PC-9 (cell line): ENCODE results near the gene ASCL3. TPM values are rescaled to one million over a fixed set of nuclear protein-coding genes. Genes with fewer than 3 reads are reported as not detected.
A peak's percentile ranks its signal among the peaks of the same experiment; 100 is the strongest.

ENCODE experiments used
- Bru-seq: library from RNA; stranded (reverse); fragments of 400-500 nt; gene quantifications from one replicate; lab custom pipeline; 2021; lab: Mats Ljungman, UMichigan
- BruChase-seq, 2 experiments: library from RNA; stranded (reverse); fragments of 400-500 nt; gene quantifications; one replicate each; lab custom pipeline; 2021; lab: Mats Ljungman, UMichigan
- BruUV-seq: library from RNA; stranded (reverse); fragments of 400-500 nt; replicated peaks from 2 replicates; lab custom pipeline; 2021; lab: Mats Ljungman, UMichigan
- CTCF ChIA-PET: fragments of 300-600 bp; sonication (Branson Sonifier 250); formaldehyde crosslinking; loops from one replicate; lab custom pipeline; 2022; ENCODE audit warnings: antibody characterized with exemption; lab: Charles Lee
- POLR2A ChIA-PET: fragments of 300-600 bp; sonication (Branson Sonifier 250); formaldehyde crosslinking; loops from one replicate; lab custom pipeline; 2022; ENCODE audit warnings: antibody characterized with exemption; ENCODE audit not compliant: unreplicated experiment; lab: Charles Lee
- DNase-seq, 2 experiments: peaks; one replicate each; pipeline versions ENCODE4 v3.0.0 to v3.0.0-alpha.2; 2015 to 2022; ENCODE audit warnings: mixed read lengths in 1 of 2
- H2AFZ ChIP-seq: fragments of 200-600 bp; sonication (generic); 2 replicates; pipeline ENCODE4 v1.8.1; 2017; ENCODE audit warnings: antibody characterized with exemption
- H3F3A ChIP-seq: fragments of 200-600 bp; sonication (generic); 2 replicates; pipeline ENCODE4 v1.8.1; 2017; ENCODE audit warnings: antibody characterized with exemption, mild to moderate bottlenecking, low read depth; ENCODE audit not compliant: insufficient read depth
- H3K27ac ChIP-seq: fragments of 200-600 bp; sonication (generic); 2 replicates; pipeline ENCODE4 v1.6.1; 2016; ENCODE audit warnings: mixed run types
- H3K27me3 ChIP-seq: fragments of 200-600 bp; sonication (generic); 2 replicates; pipeline ENCODE4 v1.6.1; 2016; ENCODE audit warnings: low read depth, mixed run types; ENCODE audit not compliant: insufficient read depth
- H3K36me3 ChIP-seq: fragments of 200-600 bp; sonication (generic); 2 replicates; pipeline ENCODE4 v1.6.1; 2016; ENCODE audit warnings: low read depth, mixed run types
- H3K4me1 ChIP-seq: fragments of 200-600 bp; sonication (generic); replicated peaks from 2 replicates; pipeline ENCODE4 v1.6.1; 2016; ENCODE audit warnings: mixed run types; ENCODE audit not compliant: insufficient read depth
- H3K4me2 ChIP-seq: fragments of 200-600 bp; sonication (generic); 2 replicates; pipeline ENCODE4 v1.6.1; 2017; ENCODE audit warnings: mixed run types
- H3K4me3 ChIP-seq: fragments of 200-600 bp; sonication (generic); 2 replicates; pipeline ENCODE4 v1.6.1; 2016; ENCODE audit warnings: mixed run types
- H3K79me2 ChIP-seq: fragments of 200-600 bp; sonication (generic); 2 replicates; pipeline ENCODE4 v1.6.1; 2017; ENCODE audit warnings: low read depth, mixed run types
- H3K9me2 ChIP-seq: fragments of 200-600 bp; sonication (generic); 2 replicates; pipeline ENCODE4 v1.8.1; 2017; ENCODE audit warnings: mild to moderate bottlenecking; ENCODE audit not compliant: insufficient read depth
- H3K9me3 ChIP-seq: fragments of 200-600 bp; sonication (generic); 2 replicates; pipeline ENCODE4 v1.8.1; 2016; ENCODE audit warnings: low read depth; ENCODE audit not compliant: insufficient read depth
- H4K20me1 ChIP-seq: fragments of 200-600 bp; sonication (generic); 2 replicates; pipeline ENCODE4 v1.8.1; 2017; ENCODE audit not compliant: insufficient read depth
- EZH2 ChIP-seq: fragments of 200-600 bp; sonication (generic); IDR thresholded peaks from 2 replicates; pipeline ENCODE4 v1.8.0; 2017; ENCODE audit warnings: antibody characterized with exemption, low read depth
- intact Hi-C: fragments of 100-400 bp; cut with micrococcal nuclease; formaldehyde crosslinking; loops from one replicate; pipeline ENCODE4 v1.10.0; 2022; ENCODE audit not compliant: unreplicated experiment
- long read RNA-seq: library from polyadenylated mRNA; stranded (forward); transcript quantifications from one replicate; pipeline ENCODE4 v2.0.0, GENCODE V29; 2022
- total RNA-seq: library from RNA; stranded (reverse); gene quantifications from 2 replicates; pipeline ENCODE4 v1.2.3, GENCODE V29; 2021
- TF ChIP-seq, protein P1 (sequence below): fragments of 200-600 bp; sonication (generic); conservative IDR thresholded peaks from 2 replicates; pipeline ENCODE4 v1.6.1; 2017; ENCODE audit warnings: mixed run types, antibody characterized with exemption, mild to moderate bottlenecking, moderate library complexity

ASCL3 gene
- not detected in 2 replicates for total RNA-seq
- not detected for Bru-seq, nascent RNA
- not detected for BruChase-seq, experiment 1, labeled RNA remaining after a 2-hour chase
- BruChase-seq, experiment 2, labeled RNA remaining after a 6-hour chase = not detected
- long read RNA-seq = 0 reads

DNA sequence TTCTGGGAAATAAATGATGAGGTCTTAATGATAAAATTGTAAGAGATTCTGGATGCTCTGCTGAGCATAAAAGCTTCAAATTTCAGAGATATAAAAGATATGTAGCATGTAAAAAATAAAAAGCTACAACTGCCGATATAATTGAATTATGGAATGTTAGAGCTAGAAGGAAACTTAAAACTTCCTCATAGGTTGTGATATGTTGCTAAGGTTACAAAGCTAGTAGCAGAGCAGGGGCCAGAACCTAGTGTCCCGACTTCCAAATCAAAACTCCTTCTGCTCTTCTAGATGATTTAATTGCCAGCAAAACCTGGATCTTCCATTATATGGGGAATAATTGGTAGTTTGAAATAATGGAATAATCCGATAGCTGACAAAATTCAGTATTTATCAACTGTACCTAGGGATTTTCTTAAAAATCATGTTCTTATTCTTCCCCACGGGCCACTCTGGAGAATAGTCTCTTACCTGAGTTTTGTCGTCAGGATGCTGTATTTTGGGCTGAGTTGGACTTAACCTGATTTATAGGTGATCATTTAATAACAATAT is at the start of gene ASCL3:
Gene ASCL3 (minus strand): TSS at position 499 of the 549 bp plus-strand sequence. CDS start 4,855 bp downstream, outside the sequence.
- Histone ChIP-seq H2AFZ (no peak within 1 kb of the TSS), H3K4me1 (no peaks in the 10 kb centered on the region), H3K79me2 (no peaks in the 10 kb centered on the region), H3K4me2 (no peak within 1 kb of the TSS), H3K9me2 (no peaks in the 10 kb centered on the region), H3K27me3 (no peaks in the 10 kb centered on the region), H3F3A (no peaks in the 10 kb centered on the region), H3K9me3 (no peaks in the 10 kb centered on the region), H4K20me1 (no peaks in the 10 kb centered on the region), H3K4me3 (no peak within 1 kb of the TSS), H3K27ac (no peak within 1 kb of the TSS), H3K36me3 (0 out of 2 replicates have a peak, but pooled peaks cover 4% of the 10 kb centered on the region)
- intact Hi-C loops = no loop called here
- ChIA-PET CTCF (no interaction called here), POLR2A (interaction anchor here (0.6 kb wide), 1 partner anchor 18 kb away, joined by 5 read pairs; no protein-coding TSS in a partner anchor)
- TF ChIP-seq EZH2 = no peak
- TF ChIP-seq, protein P1, sequence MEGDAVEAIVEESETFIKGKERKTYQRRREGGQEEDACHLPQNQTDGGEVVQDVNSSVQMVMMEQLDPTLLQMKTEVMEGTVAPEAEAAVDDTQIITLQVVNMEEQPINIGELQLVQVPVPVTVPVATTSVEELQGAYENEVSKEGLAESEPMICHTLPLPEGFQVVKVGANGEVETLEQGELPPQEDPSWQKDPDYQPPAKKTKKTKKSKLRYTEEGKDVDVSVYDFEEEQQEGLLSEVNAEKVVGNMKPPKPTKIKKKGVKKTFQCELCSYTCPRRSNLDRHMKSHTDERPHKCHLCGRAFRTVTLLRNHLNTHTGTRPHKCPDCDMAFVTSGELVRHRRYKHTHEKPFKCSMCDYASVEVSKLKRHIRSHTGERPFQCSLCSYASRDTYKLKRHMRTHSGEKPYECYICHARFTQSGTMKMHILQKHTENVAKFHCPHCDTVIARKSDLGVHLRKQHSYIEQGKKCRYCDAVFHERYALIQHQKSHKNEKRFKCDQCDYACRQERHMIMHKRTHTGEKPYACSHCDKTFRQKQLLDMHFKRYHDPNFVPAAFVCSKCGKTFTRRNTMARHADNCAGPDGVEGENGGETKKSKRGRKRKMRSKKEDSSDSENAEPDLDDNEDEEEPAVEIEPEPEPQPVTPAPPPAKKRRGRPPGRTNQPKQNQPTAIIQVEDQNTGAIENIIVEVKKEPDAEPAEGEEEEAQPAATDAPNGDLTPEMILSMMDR = no peak
- BruUV-seq = no TSS peak
- no peak for DNase-seq

DNA sequence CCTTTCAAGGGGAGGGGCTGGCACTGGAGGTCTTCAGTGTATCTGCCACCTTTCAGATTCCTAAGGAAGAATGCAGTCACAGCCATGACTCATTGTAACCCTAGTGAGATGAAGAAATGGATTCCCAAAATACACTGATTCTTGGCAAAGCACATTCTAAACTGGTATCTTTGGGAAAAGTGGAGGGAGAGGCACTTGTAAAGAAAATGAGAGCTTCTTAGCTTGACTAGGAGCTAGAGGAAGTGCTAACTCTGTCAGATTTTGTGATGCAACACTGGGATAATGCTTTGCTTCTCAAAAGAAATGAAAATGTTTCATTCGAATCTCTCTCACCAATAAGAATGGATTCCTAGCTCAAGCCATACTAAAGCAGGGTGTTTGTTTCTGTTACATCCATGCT is 46.6 kb upstream of the ASCL3 start:
- H3K79me2 ChIP-seq = no peaks in the 10 kb centered on the region
- peaks cover 11% of the 10 kb centered on the region; the same call in 1 of the 2 replicates for H3K4me1 ChIP-seq
- H3K4me2 ChIP-seq = no peak overlapping the region
- H3F3A ChIP-seq = no peaks in the 10 kb centered on the region
- no peaks in the 10 kb centered on the region for H3K9me3 ChIP-seq
- peak; percentile 7 to 42 for DNase-seq
- no peaks in the 10 kb centered on the region for H4K20me1 ChIP-seq
- H3K4me3 ChIP-seq = no peak overlapping the region
- H3K36me3 ChIP-seq = no peaks in the 10 kb centered on the region
- POLR2A ChIA-PET = interaction anchor here (0.6 kb wide), 1 partner anchor 270 kb away, joined by 19 read pairs; no protein-coding TSS in a partner anchor
- H3K27me3 ChIP-seq = no peaks in the 10 kb centered on the region
- H2AFZ ChIP-seq = no peak overlapping the region
- intact Hi-C loops = no loop called here
- no peaks in the 10 kb centered on the region for H3K9me2 ChIP-seq
- no TSS peak for BruUV-seq
- CTCF ChIA-PET = no interaction called here
- H3K27ac ChIP-seq = no peak overlapping the region
- TF ChIP-seq, protein P1 = no peak
- no peak for TF ChIP-seq EZH2

DNA sequence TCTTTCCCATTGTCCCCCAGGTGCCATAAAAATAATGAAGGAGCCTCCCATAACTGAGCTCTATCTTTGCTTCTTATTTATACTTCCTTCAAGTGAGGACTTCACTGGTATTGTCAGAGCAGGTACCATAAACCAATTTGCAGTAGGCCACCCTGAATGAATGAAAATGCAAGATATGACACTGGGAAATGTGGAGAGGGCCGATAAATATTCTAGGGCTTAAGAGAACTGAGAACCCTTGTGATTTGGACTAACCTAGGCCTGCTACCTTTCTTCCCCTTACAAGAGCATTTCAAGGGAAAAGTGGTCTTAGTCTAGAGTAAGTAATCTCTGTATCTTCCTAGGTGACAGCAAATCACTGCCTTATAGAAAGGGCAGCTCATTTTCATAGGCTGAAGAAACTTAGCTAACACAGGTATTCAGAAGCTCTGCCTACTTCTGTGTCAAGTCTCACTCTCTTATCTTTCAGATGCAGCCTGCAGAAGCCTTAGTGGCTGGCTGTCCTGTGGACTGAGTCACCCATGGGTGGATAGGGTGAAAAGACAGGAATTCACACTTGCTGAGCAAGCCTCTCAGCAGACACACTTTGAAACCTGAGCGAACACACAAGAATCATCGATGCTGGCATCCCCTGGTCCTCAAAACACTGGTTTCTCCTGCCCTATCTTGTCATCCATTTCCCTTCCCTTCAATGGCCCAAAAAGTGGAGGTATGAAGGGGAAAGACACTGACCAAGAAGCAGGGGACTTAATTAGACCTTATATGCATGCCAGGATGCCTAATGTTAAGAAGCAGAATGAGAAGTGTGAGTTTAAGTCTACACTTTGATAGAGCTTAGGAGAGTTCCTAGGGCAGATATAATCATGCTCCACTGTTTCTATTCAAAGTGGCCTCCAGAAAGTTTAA is 45.8 kb upstream of the ASCL3 start:
- peak; percentile 29 to 62 for DNase-seq
- no peaks in the 10 kb centered on the region for H3K9me3 ChIP-seq
- POLR2A ChIA-PET = no interaction called here
- peaks cover 11% of the 10 kb centered on the region; the same call in 1 of the 2 replicates for H3K4me1 ChIP-seq
- H4K20me1 ChIP-seq = no peaks in the 10 kb centered on the region
- CTCF ChIA-PET = interaction anchor here (0.7 kb wide), 1 partner anchor 1079 kb away, joined by 3 read pairs; no protein-coding TSS in a partner anchor
- no peak overlapping the region for H2AFZ ChIP-seq
- H3K4me3 ChIP-seq = no peak overlapping the region
- H3K27me3 ChIP-seq = no peaks in the 10 kb centered on the region
- no peak overlapping the region; the same call in 1 of the 2 replicates for H3K27ac ChIP-seq
- H3K4me2 ChIP-seq = no peak overlapping the region; the same call in 1 of the 2 replicates
- BruUV-seq = no TSS peak
- H3K36me3 ChIP-seq = no peaks in the 10 kb centered on the region
- H3F3A ChIP-seq = no peaks in the 10 kb centered on the region
- TF ChIP-seq, protein P1 = no peak
- H3K9me2 ChIP-seq = no peaks in the 10 kb centered on the region
- H3K79me2 ChIP-seq = no peaks in the 10 kb centered on the region
- intact Hi-C loops = no loop called here
